Heart right ventricle (tissue), 16 donors: Measurements from ENCODE around the gene EPHB6. TPM values are rescaled to one million over a fixed set of nuclear protein-coding genes. Genes with fewer than 3 reads are reported as not detected.

Source experiments
- ATAC-seq, 8 donors: fragments of 200-7000 bp; cut with Tn5 transposase; one replicate each; pipeline ENCODE4 v1.9.1; 2020; ENCODE audit warnings: mild to moderate bottlenecking in 8 of 8, moderate library complexity in 8 of 8, moderate number of reproducible peaks in 1 of 8
- DNase-seq, 2 donors: peaks; one replicate each; pipeline ENCODE4 v3.0.0-alpha.2; 2020
- H3K27ac ChIP-seq, 10 donors: fragments of 200-600 bp; sonication (generic) in 2 of 10; one replicate each; pipeline versions ENCODE4 v1.5.0 to v1.8.0; 2020 to 2022; ENCODE audit warnings: mild to moderate bottlenecking in 3 of 10
- H3K27me3 ChIP-seq, 7 donors: fragments of 200-600 bp; one replicate each; pipeline ENCODE4 v1.8.0; 2021 to 2022; ENCODE audit warnings: mild to moderate bottlenecking in 2 of 7
- H3K36me3 ChIP-seq, 9 donors: fragments of 200-600 bp; sonication (generic) in 1 of 9; one replicate each; pipeline versions ENCODE4 v1.5.0 to v1.8.0; 2020 to 2022; ENCODE audit warnings: mild to moderate bottlenecking in 2 of 9
- H3K4me1 ChIP-seq, 9 donors: fragments of 200-600 bp; sonication (generic) in 1 of 9; one replicate each; pipeline versions ENCODE4 v1.5.0 to v1.8.0; 2020 to 2022; ENCODE audit warnings: mild to moderate bottlenecking in 4 of 9
- H3K4me3 ChIP-seq, 10 donors: fragments of 200-600 bp; sonication (generic) in 2 of 10; one replicate each; pipeline versions ENCODE4 v1.5.0 to v1.8.0; 2020 to 2022; ENCODE audit warnings: mild to moderate bottlenecking in 7 of 10, moderate library complexity in 2 of 10
- H3K9me3 ChIP-seq, 11 donors: fragments of 200-600 bp in 10 of 11; sonication (generic) in 2 of 11; one replicate each; pipeline versions ENCODE4 v1.5.0 to v1.8.0; 2013 to 2022; ENCODE audit warnings: mild to moderate bottlenecking in 2 of 11, control low read depth in 1 of 11, moderate library complexity in 1 of 11
- CTCF ChIP-seq, 9 donors: fragments of 200-600 bp; sonication (generic) in 2 of 9; IDR thresholded peaks; one replicate each; pipeline versions ENCODE4 v1.5.0 to v1.8.0; 2021 to 2022; ENCODE audit warnings: antibody characterized with exemption in 9 of 9, mild to moderate bottlenecking in 5 of 9, moderate library complexity in 1 of 9
- WGBS, 2 donors: extraction: QIAGEN DNeasy Blood & Tissue Kit; methylation state at CpG; one replicate each; pipeline ENCODE4 v1.1.7; 2013; ENCODE audit warnings: inconsistent platforms in 1 of 2; 5-methylcytosine and 5-hydroxymethylcytosine counted together
- intact Hi-C, 10 donors: fragments of 100-400 bp; cut with DNase I; formaldehyde crosslinking; loops; one replicate each; pipeline versions ENCODE4 v1.11.1 to v1.14.2; 2022
- polyA plus RNA-seq, 2 donors: library from polyadenylated mRNA; stranded (reverse); fragments of 200-250 nt; gene quantifications; one replicate each; pipeline ENCODE4 v1.2.3, GENCODE V29; 2013
- total RNA-seq, 10 donors: library from RNA; stranded (reverse); fragmentation: NEBNext Ultra II Directional in 3 of 10; extraction: Animal tissue kit (Norgen Biotek cat#: 25700) in 3 of 10; gene quantifications; one replicate each; pipeline versions ENCODE4 v1.2.1 to v1.2.4, GENCODE V29; 2021 to 2023
- donor health status: Arrhythmogenic right ventricular cardiomyopathy.
- donor health status: ischemic (EF 13 %, LVEDD 7.1; RV severe dilation, severe dysfunction).
- donor health status: healthy with polysubstance abuse.
- donor health status: DM: no; HTN: yes; CAD: no.
- donor health status: DM: no; HTN: no; CAD: no.
- donor health status: ischemic (EF 25% LVEDD 6.9; RV normal size, moderate dysfunction).
- donor health status: ischemic (EF 25% LVEDD 5.7; RV mildly dilated, moderate dysfunction).
- donor health status: healthy.
- donor health status: DM: yes; HTN: yes; CAD: no.
- donor health status: Ischemic cardiomyopathy.
- donor health status: ischemic (EF 35%, LVEDD 5.7; RV mildly dilated, moderate dysfunction).
- donor health status: nonischemic (EF 11% LVEDD 7.7; RV severe dilation, severe dysfunction).
- donor health status: DM: yes; HTN: yes; CAD: no.
- donor health status: PGD.
- donor health status: ischemic (EF 29% LVEDD 5.4; RV normal size, mild dysfunction).
- donor health status: nonischemic (EF 23%, LVEDD 6.1; RV moderate dilation, normal function).

Gene EPHB6
- total and polyA plus RNA-seq, 12 donors: 0.55 to 14.9 (median 2.6) TPM

- H3K27me3 ChIP-seq: peaks cover 0 to 66% (median 28%) of the 10 kb centered on the region in 7 donors
- no peaks in the 10 kb centered on the region for H3K9me3 ChIP-seq
- H3K36me3 ChIP-seq: peaks cover 0 to 3% (median 0%) of the 10 kb centered on the region in 9 donors
- 73 to 93% methylated on average over 1 of the region's 1 CpG for WGBS, 2 donors
- intact Hi-C loops: no loop called here
- H3K4me3 ChIP-seq: no peak overlapping the region
- ATAC-seq (no peak), DNase-seq (no peak)
- peak overlapping the region in 1 of 10 donors; percentile 86 for H3K27ac ChIP-seq
- no peak for TF ChIP-seq CTCF (IDR thresholded peaks at IDR 0.05)
- H3K4me1 ChIP-seq: peaks cover 0 to 4% (median 0%) of the 10 kb centered on the region in 9 donors
Measured at GRCh38 chr7:142806957-142807356, 47.9 kb upstream of the EPHB6 start.

GRCh38 chr7:142807855-142808460 lies 46.9 kb upstream of the EPHB6 start:
- WGBS, 2 donors: 46 to 60% methylated on average over 3 of the region's 3 CpGs
- no peaks in the 10 kb centered on the region for H3K9me3 ChIP-seq
- H3K4me3 ChIP-seq: no peak overlapping the region
- no peak for ATAC-seq
- peak overlapping the region in 1 of 10 donors; percentile 86 for H3K27ac ChIP-seq
- no peak for TF ChIP-seq CTCF (IDR thresholded peaks at IDR 0.05)
- intact Hi-C loops: no loop called here
- H3K4me1 ChIP-seq: peaks cover 0 to 4% (median 0%) of the 10 kb centered on the region in 9 donors
- H3K36me3 ChIP-seq: peaks cover 0 to 3% (median 0%) of the 10 kb centered on the region in 9 donors
- no peak for DNase-seq
- H3K27me3 ChIP-seq: peaks cover 0 to 70% (median 38%) of the 10 kb centered on the region in 7 donors

- ATAC-seq (no peak), DNase-seq (no peak)
- Histone ChIP-seq H3K27ac (peak overlapping the region in 1 of 10 donors; percentile 86), H3K9me3 (no peaks in the 10 kb centered on the region), H3K4me1 (peaks cover 0 to 4% (median 0%) of the 10 kb centered on the region in 9 donors), H3K27me3 (peaks cover 0 to 75% (median 38%) of the 10 kb centered on the region in 7 donors), H3K4me3 (no peak overlapping the region), H3K36me3 (peaks cover 0 to 2% (median 0%) of the 10 kb centered on the region in 9 donors)
- intact Hi-C loops: no loop called here
- no peak for TF ChIP-seq CTCF (IDR thresholded peaks at IDR 0.05)
Measured at GRCh38 chr7:142808461-142808801, 46.4 kb upstream of the EPHB6 start.

- no peak for TF ChIP-seq CTCF (IDR thresholded peaks at IDR 0.05)
- Histone ChIP-seq H3K27me3 (peaks cover 0 to 81% (median 42%) of the 10 kb centered on the region in 7 donors), H3K9me3 (no peaks in the 10 kb centered on the region), H3K27ac (peak overlapping the region in 1 of 10 donors; percentile 86), H3K4me1 (peaks cover 0 to 4% (median 0%) of the 10 kb centered on the region in 9 donors), H3K4me3 (peak overlapping the region in 1 of 10 donors; percentile 13), H3K36me3 (no peaks in the 10 kb centered on the region)
- ATAC-seq: peak in 6 of 8 donors; percentile 31 to 70 (median 49)
- WGBS, 2 donors: 49 to 59% methylated on average over 6 of the region's 6 CpGs
- DNase-seq: no peak
- intact Hi-C loops: no loop called here
Measured at GRCh38 chr7:142808802-142809583, 45.9 kb upstream of the EPHB6 start.
